IMR-90 (cell line): ENCODE data around the gene NPAS3. TPM values are rescaled to one million over a fixed set of nuclear protein-coding genes. Genes with fewer than 3 reads are reported as not detected.

Experiments used
- ATAC-seq: fragments of 200-7000 bp; cut with Tn5 transposase; 2 replicates; pipeline ENCODE4 v1.9.1; 2020; ENCODE audit warnings: low read depth, mild to moderate bottlenecking, moderate library complexity
- BruUV-seq: library from RNA; stranded (reverse); fragments of 400-500 nt; replicated peaks from 2 replicates; lab custom pipeline; 2021; lab: Mats Ljungman, UMichigan
- CTCF ChIA-PET: fragments of 300-600 bp; formaldehyde crosslinking; extraction: SDS; loops from one replicate; lab custom pipeline; 2021; ENCODE audit warnings: antibody characterized with exemption; lab: Yijun Ruan, JAX
- POLR2A ChIA-PET: fragments of 300-600 bp; sonication (Branson Sonifier 250); formaldehyde crosslinking; loops from one replicate; lab custom pipeline; 2022; ENCODE audit warnings: antibody characterized with exemption; ENCODE audit not compliant: unreplicated experiment; lab: Charles Lee
- DNase-seq: peaks from one replicate; pipeline ENCODE4 v3.0.0; 2013
- H2AFZ ChIP-seq: replicated peaks from 2 replicates; pipeline ENCODE3; 2013; ENCODE audit warnings: low read length, mild to moderate bottlenecking; ENCODE audit not compliant: poor library complexity
- H2AK5ac ChIP-seq: 2 replicates; pipeline ENCODE4 v1.6.1; 2013; ENCODE audit warnings: low read depth, low read length, inconsistent platforms
- H2AK9ac ChIP-seq: replicated peaks from 2 replicates; pipeline ENCODE3; 2013; ENCODE audit warnings: mild to moderate bottlenecking, low read depth, low read length, moderate library complexity; ENCODE audit not compliant: poor library complexity
- H2BK120ac ChIP-seq: 2 replicates; pipeline ENCODE4 v1.6.1; 2013; ENCODE audit warnings: low read depth, low read length, inconsistent platforms
- H2BK15ac ChIP-seq: 3 replicates; pipeline ENCODE4 v1.6.1; 2013; ENCODE audit warnings: low read depth, low read length, inconsistent platforms
- H2BK20ac ChIP-seq: 2 replicates; pipeline ENCODE4 v1.6.1; 2013; ENCODE audit warnings: low read depth, mild to moderate bottlenecking, inconsistent platforms, low read length, moderate library complexity
- H2BK5ac ChIP-seq: 2 replicates; pipeline ENCODE4 v1.6.1; 2013; ENCODE audit warnings: mild to moderate bottlenecking, low read depth, low read length, inconsistent platforms; ENCODE audit not compliant: poor library complexity, severe bottlenecking
- H3K14ac ChIP-seq: replicated peaks from 2 replicates; pipeline ENCODE4 v1.6.1; 2013; ENCODE audit warnings: low read depth, low read length, inconsistent platforms
- H3K18ac ChIP-seq: 2 replicates; pipeline ENCODE4 v1.6.1; 2013; ENCODE audit warnings: low read depth, low read length, control low read depth
- H3K23ac ChIP-seq: 2 replicates; pipeline ENCODE4 v1.6.1; 2013; ENCODE audit warnings: low read depth, low read length, inconsistent platforms
- H3K27ac ChIP-seq: 2 replicates; pipeline ENCODE4 v1.5.1; 2013; ENCODE audit warnings: mild to moderate bottlenecking, control low read depth, low read length; ENCODE audit not compliant: insufficient read depth
- H3K27me3 ChIP-seq: 2 replicates; pipeline ENCODE4 v1.6.1; 2013; ENCODE audit warnings: low read length; ENCODE audit not compliant: control insufficient read depth, insufficient read depth
- H3K36me3 ChIP-seq: 2 replicates; pipeline ENCODE4 v1.6.1; 2013; ENCODE audit warnings: low read length, mixed read lengths; ENCODE audit not compliant: control insufficient read depth, insufficient read depth
- H3K4ac ChIP-seq: 2 replicates; pipeline ENCODE4 v1.6.1; 2013; ENCODE audit warnings: low read depth, low read length, inconsistent platforms
- H3K4me1 ChIP-seq: 2 replicates; pipeline ENCODE4 v1.6.1; 2013; ENCODE audit warnings: low read length, mixed read lengths; ENCODE audit not compliant: control insufficient read depth, insufficient read depth
- H3K4me2 ChIP-seq: 2 replicates; pipeline ENCODE4 v1.6.1; 2013; ENCODE audit warnings: low read depth, mild to moderate bottlenecking, control low read depth, low read length, moderate library complexity
- H3K4me3 ChIP-seq: 2 replicates; pipeline ENCODE4 v1.5.1; 2013; ENCODE audit warnings: low read depth, mild to moderate bottlenecking, control low read depth, low read length, moderate library complexity; ENCODE audit not compliant: insufficient read depth
- H3K56ac ChIP-seq: 2 replicates; pipeline ENCODE4 v1.6.1; 2013; ENCODE audit warnings: low read length, inconsistent platforms; ENCODE audit not compliant: insufficient read depth; ENCODE audit errors: extremely low read depth
- H3K79me1 ChIP-seq, 2 experiments: 2 replicates each; pipeline ENCODE4 v1.6.1; 2013; ENCODE audit warnings: low read length in 2 of 2, inconsistent platforms in 1 of 2, low read depth in 1 of 2
- H3K9ac ChIP-seq: 2 replicates; pipeline ENCODE4 v1.6.1; 2013; ENCODE audit warnings: low read depth, low read length, control low read depth
- H3K9me1 ChIP-seq: 2 replicates; pipeline ENCODE4 v1.6.1; 2013; ENCODE audit warnings: low read length, inconsistent platforms; ENCODE audit not compliant: insufficient read depth
- H3K9me3 ChIP-seq: 2 replicates; pipeline ENCODE4 v1.6.1; 2013; ENCODE audit warnings: low read length; ENCODE audit not compliant: control insufficient read depth, insufficient read depth
- H4K20me1 ChIP-seq: 2 replicates; pipeline ENCODE4 v1.6.1; 2013; ENCODE audit warnings: low read length, inconsistent platforms; ENCODE audit not compliant: insufficient read depth
- H4K5ac ChIP-seq: 2 replicates; pipeline ENCODE4 v1.6.1; 2013; ENCODE audit warnings: mild to moderate bottlenecking, low read depth, low read length, control low read depth
- H4K8ac ChIP-seq, 2 experiments: 2 replicates each; pipeline ENCODE4 v1.6.1; 2013; ENCODE audit warnings: low read depth in 2 of 2, low read length in 2 of 2, control low read depth in 1 of 2, inconsistent platforms in 1 of 2
- H4K91ac ChIP-seq: 2 replicates; pipeline ENCODE4 v1.6.1; 2013; ENCODE audit warnings: low read depth, low read length, inconsistent platforms; ENCODE audit not compliant: insufficient read depth
- BHLHE40 ChIP-seq: fragments of 150-350 bp; IDR thresholded peaks from 2 replicates; pipeline ENCODE4 v1.6.1; 2016; ENCODE audit warnings: mild to moderate bottlenecking, low read depth, low read length
- CEBPB ChIP-seq: IDR thresholded peaks from 2 replicates; pipeline ENCODE4 v1.6.1; 2012; ENCODE audit warnings: low read depth, low read length, improper control_type of control experiment
- CHD1 ChIP-seq: IDR thresholded peaks from 2 replicates; pipeline ENCODE4 v1.6.1; 2012; ENCODE audit warnings: low read depth, low read length, improper control_type of control experiment
- FOS ChIP-seq: fragments of 150-350 bp; IDR thresholded peaks from 2 replicates; pipeline ENCODE4 v1.6.1; 2016; ENCODE audit warnings: low read depth, low read length
- MAFK ChIP-seq: IDR thresholded peaks from 2 replicates; pipeline ENCODE4 v1.6.1; 2012; ENCODE audit warnings: low read depth, low read length, improper control_type of control experiment
- MXI1 ChIP-seq: IDR thresholded peaks from 2 replicates; pipeline ENCODE4 v1.6.1; 2012; ENCODE audit warnings: low read depth, mild to moderate bottlenecking, low read length, moderate library complexity, borderline replicate concordance
- NFE2L2 ChIP-seq: fragments of 150-350 bp; IDR thresholded peaks from 2 replicates; pipeline ENCODE4 v1.6.1; 2016; ENCODE audit warnings: low read depth, mild to moderate bottlenecking, low read length
- POLR2A ChIP-seq: IDR thresholded peaks from 2 replicates; pipeline ENCODE4 v1.6.1; 2012; ENCODE audit warnings: mild to moderate bottlenecking, low read depth, low read length
- RAD21 ChIP-seq: IDR thresholded peaks from 2 replicates; pipeline ENCODE4 v1.6.1; 2012; ENCODE audit warnings: low read length, improper control_type of control experiment
- RFX5 ChIP-seq: IDR thresholded peaks from 2 replicates; pipeline ENCODE4 v1.8.0; 2012; ENCODE audit warnings: low read depth, mild to moderate bottlenecking, low read length, moderate library complexity
- SMC3 ChIP-seq: fragments of 150-350 bp; IDR thresholded peaks from 2 replicates; pipeline ENCODE4 v1.6.1; 2016; ENCODE audit warnings: low read depth, mild to moderate bottlenecking, antibody characterized with exemption, low read length, moderate library complexity
- WGBS, 2 experiments: methylation state at CpG; one replicate each; pipeline versions ENCODE4 v1.1.5 to v1.1.7; 2013; ENCODE audit warnings: missing lambda C conversion rate in 2 of 2; ENCODE audit not compliant: insufficient read length in 1 of 2; ENCODE audit errors: extremely low coverage in 2 of 2; 5-methylcytosine and 5-hydroxymethylcytosine counted together
- dilution Hi-C: fragments of 300-500 bp; cut with HindIII; formaldehyde crosslinking; loops from one replicate; pipeline ENCODE4 v1.14.3; 2018; ENCODE audit warnings: low sequenced_read_pairs; ENCODE audit not compliant: unreplicated experiment
- in situ Hi-C: fragments of 300-500 bp; cut with MboI; formaldehyde crosslinking; loops from 3 replicates; pipeline ENCODE4 v1.14.3; 2019; ENCODE audit warnings: low sequenced_read_pairs, inconsistent platforms, mixed read lengths
- intact Hi-C: fragments of 100-400 bp; cut with micrococcal nuclease; formaldehyde crosslinking; loops from 2 replicates; pipeline ENCODE4 v1.10.0; 2022
- polyA plus RNA-seq, 3 experiments: library from polyadenylated mRNA; depleted of rRNA; stranded (reverse); fragments of >200 nt; gene quantifications; 2 replicates each; pipeline ENCODE4 v1.2.3, GENCODE V29; 2012; ENCODE audit warnings: low replicate concordance in 1 of 3
- total RNA-seq: library from RNA; depleted of rRNA; stranded (reverse); fragments of >200 nt; gene quantifications from 2 replicates; pipeline ENCODE4 v1.2.3, GENCODE V29; 2012
- TF ChIP-seq, protein P1 (sequence below): fragments of 150-350 bp; IDR thresholded peaks from 2 replicates; pipeline ENCODE4 v1.6.1; 2016; ENCODE audit warnings: low read depth, mild to moderate bottlenecking, low read length, moderate library complexity, borderline replicate concordance
- TF ChIP-seq, protein P2 (sequence below): fragments of 150-350 bp; IDR thresholded peaks from 2 replicates; pipeline ENCODE4 v1.6.1; 2017; ENCODE audit warnings: mild to moderate bottlenecking, antibody characterized with exemption, low read length, low read depth

NPAS3 gene
- total and polyA plus RNA-seq, 2 of the 4 experiments (the other 2 are of a cell fraction), result not detected

DNA sequence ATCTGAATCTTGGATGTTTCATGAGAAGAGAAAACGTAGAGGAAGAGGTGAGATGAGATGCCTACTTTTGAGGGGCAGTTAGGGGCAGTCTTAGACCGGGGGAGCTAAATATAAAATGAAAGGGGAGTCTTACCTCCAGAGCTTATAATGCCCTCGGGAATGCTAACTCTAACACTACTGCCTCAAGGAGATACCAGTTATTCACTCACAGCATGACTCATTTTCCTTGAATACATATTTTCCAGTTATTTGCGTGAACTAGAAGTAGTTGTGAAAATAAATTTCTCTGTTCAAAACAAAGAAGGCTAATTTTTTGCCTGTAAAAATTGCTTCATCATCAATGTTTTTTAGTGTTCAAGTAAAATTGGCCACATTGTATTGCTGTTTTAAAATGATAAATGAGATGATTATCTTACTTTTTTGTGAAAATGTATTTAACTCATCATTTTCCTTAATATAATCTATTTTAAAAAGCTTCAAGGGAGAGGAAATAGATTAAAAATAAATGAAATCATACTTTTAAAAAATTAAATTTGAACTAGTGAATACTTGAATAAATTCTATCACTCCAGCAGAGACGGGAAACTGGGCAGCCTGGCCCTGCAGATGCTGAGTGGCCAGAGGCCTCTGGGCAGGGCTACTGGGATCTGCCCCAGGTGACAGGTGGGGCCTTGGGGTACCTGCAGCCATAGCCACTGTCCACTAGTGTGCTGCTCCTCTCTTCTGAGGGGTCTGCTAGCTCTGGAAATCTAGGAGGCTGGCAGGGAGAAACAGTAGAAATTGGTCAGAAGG is 672.9 kb downstream of the NPAS3 start:
- H3K23ac ChIP-seq, result no peak overlapping the region
- no peaks in the 10 kb centered on the region for H3K27me3 ChIP-seq
- H4K5ac ChIP-seq, result no peak overlapping the region
- no peaks in the 10 kb centered on the region for H3K4me1 ChIP-seq
- H2BK120ac ChIP-seq, result no peak overlapping the region
- no CpG with 5 or more reads among the region's 5 CpGs for WGBS, 2 experiments
- in situ Hi-C loops (no loop called here), dilution Hi-C loops (no loop called here), intact Hi-C loops (no loop called here)
- no peak for TF ChIP-seq CEBPB
- TF ChIP-seq BHLHE40, result no peak
- no peak for TF ChIP-seq RAD21
- TF ChIP-seq POLR2A, result no peak
- no peak for TF ChIP-seq MAFK
- TF ChIP-seq CHD1, result no peak
- TF ChIP-seq, protein P1, sequence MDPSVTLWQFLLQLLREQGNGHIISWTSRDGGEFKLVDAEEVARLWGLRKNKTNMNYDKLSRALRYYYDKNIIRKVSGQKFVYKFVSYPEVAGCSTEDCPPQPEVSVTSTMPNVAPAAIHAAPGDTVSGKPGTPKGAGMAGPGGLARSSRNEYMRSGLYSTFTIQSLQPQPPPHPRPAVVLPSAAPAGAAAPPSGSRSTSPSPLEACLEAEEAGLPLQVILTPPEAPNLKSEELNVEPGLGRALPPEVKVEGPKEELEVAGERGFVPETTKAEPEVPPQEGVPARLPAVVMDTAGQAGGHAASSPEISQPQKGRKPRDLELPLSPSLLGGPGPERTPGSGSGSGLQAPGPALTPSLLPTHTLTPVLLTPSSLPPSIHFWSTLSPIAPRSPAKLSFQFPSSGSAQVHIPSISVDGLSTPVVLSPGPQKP, result no peak
- TF ChIP-seq, protein P2, sequence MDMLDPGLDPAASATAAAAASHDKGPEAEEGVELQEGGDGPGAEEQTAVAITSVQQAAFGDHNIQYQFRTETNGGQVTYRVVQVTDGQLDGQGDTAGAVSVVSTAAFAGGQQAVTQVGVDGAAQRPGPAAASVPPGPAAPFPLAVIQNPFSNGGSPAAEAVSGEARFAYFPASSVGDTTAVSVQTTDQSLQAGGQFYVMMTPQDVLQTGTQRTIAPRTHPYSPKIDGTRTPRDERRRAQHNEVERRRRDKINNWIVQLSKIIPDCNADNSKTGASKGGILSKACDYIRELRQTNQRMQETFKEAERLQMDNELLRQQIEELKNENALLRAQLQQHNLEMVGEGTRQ, result no peak
- no peak for TF ChIP-seq NFE2L2
- no peak for TF ChIP-seq RFX5
- no peak for TF ChIP-seq FOS
- no peak for TF ChIP-seq MXI1
- no peak for TF ChIP-seq SMC3
- H3K14ac ChIP-seq, result no peak overlapping the region
- H3K79me1 ChIP-seq, result no peaks in the 10 kb centered on the region
- no peak for ATAC-seq
- no peak overlapping the region for H2AK9ac ChIP-seq
- H3K9ac ChIP-seq, result no peak overlapping the region
- no peak overlapping the region for H2BK15ac ChIP-seq
- H4K91ac ChIP-seq, result no peak overlapping the region
- no peaks in the 10 kb centered on the region for H3K36me3 ChIP-seq
- H2AK5ac ChIP-seq, result no peak overlapping the region
- H3K56ac ChIP-seq, result no peak overlapping the region
- no peak overlapping the region for H3K18ac ChIP-seq
- peak overlapping the region; percentile 27 for H2AFZ ChIP-seq
- ChIA-PET POLR2A (no interaction called here), CTCF (no interaction called here)
- H3K27ac ChIP-seq, result no peak overlapping the region
- H3K4ac ChIP-seq, result no peak overlapping the region
- no peaks in the 10 kb centered on the region for H3K9me3 ChIP-seq
- DNase-seq, result no peak
- no TSS peak for BruUV-seq
- no peaks in the 10 kb centered on the region for H3K9me1 ChIP-seq
- no peak overlapping the region for H3K4me3 ChIP-seq
- H2BK5ac ChIP-seq, result no peak overlapping the region
- no peak overlapping the region for H3K4me2 ChIP-seq
- no peak overlapping the region for H4K8ac ChIP-seq
- H2BK20ac ChIP-seq, result no peak overlapping the region
- no peaks in the 10 kb centered on the region for H4K20me1 ChIP-seq
